RWPE2 (cell line): ENCODE results near the gene RAB39A.

Experiments
- ATAC-seq: fragments of 200-7000 bp; cut with Tn5 transposase; 3 replicates; pipeline ENCODE4 v1.9.1; 2021; ENCODE audit warnings: low read depth
- DNase-seq: peaks from one replicate; pipeline ENCODE4 v3.0.0-alpha.2; 2020; ENCODE audit warnings: low spot score
- H3K27ac ChIP-seq: fragments of 450-650 bp; 2 replicates; pipeline ENCODE4 v1.5.1; 2017; ENCODE audit warnings: mild to moderate bottlenecking; ENCODE audit not compliant: poor library complexity, severe bottlenecking
- H3K27me3 ChIP-seq: fragments of 250-450 bp; sonication (Bioruptor Pico); 2 replicates; pipeline ENCODE4 v1.5.1; 2021; ENCODE audit warnings: mild to moderate bottlenecking, moderate library complexity; ENCODE audit not compliant: insufficient read depth, poor library complexity, severe bottlenecking
- H3K36me3 ChIP-seq: fragments of 250-450 bp; sonication (Bioruptor Pico); 2 replicates; pipeline ENCODE4 v1.5.1; 2020; ENCODE audit warnings: low read depth, mild to moderate bottlenecking, moderate library complexity
- H3K4me1 ChIP-seq: fragments of 250-450 bp; sonication (Bioruptor Pico); 2 replicates; pipeline ENCODE4 v1.5.1; 2021; ENCODE audit warnings: mild to moderate bottlenecking, moderate library complexity; ENCODE audit not compliant: insufficient read depth, poor library complexity, severe bottlenecking
- H3K4me3 ChIP-seq: fragments of 250-450 bp; sonication (Bioruptor Pico); 2 replicates; pipeline ENCODE4 v1.5.1; 2021; ENCODE audit warnings: mild to moderate bottlenecking, moderate library complexity; ENCODE audit not compliant: severe bottlenecking
- H3K9me3 ChIP-seq: fragments of 250-450 bp; sonication (Bioruptor Pico); 2 replicates; pipeline ENCODE4 v1.5.1; 2021; ENCODE audit warnings: mild to moderate bottlenecking, moderate library complexity; ENCODE audit not compliant: severe bottlenecking
- TF ChIP-seq, protein P1 (sequence below): fragments of 450-650 bp; IDR thresholded peaks from one replicate; pipeline ENCODE4 v1.5.1; 2017; ENCODE audit warnings: mild to moderate bottlenecking, moderate library complexity; ENCODE audit not compliant: poor library complexity, severe bottlenecking

The RAB39A gene

DNA sequence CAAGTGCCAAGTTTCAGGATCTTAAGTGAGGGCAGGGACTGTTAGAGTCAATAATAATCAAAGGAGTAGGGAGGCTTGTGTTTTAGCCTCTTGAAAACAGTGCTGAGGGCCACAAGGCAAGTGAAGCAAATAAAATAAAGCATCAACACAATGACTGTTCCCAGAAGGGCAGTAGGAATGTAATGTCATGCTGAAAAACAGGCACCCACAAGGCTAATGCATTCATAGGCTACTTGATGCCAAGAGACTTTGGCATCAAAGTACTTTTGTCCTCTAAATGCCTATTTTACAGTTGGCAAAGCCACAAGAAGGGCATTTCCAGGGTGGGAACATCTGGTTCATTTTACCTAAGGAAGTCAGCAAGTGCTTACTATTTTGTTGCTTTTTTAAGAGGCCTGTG, 22.9 kb downstream of the RAB39A start:
- no peaks in the 10 kb centered on the region for H3K9me3 ChIP-seq
- no peaks in the 10 kb centered on the region for H3K27me3 ChIP-seq
- TF ChIP-seq, protein P1, sequence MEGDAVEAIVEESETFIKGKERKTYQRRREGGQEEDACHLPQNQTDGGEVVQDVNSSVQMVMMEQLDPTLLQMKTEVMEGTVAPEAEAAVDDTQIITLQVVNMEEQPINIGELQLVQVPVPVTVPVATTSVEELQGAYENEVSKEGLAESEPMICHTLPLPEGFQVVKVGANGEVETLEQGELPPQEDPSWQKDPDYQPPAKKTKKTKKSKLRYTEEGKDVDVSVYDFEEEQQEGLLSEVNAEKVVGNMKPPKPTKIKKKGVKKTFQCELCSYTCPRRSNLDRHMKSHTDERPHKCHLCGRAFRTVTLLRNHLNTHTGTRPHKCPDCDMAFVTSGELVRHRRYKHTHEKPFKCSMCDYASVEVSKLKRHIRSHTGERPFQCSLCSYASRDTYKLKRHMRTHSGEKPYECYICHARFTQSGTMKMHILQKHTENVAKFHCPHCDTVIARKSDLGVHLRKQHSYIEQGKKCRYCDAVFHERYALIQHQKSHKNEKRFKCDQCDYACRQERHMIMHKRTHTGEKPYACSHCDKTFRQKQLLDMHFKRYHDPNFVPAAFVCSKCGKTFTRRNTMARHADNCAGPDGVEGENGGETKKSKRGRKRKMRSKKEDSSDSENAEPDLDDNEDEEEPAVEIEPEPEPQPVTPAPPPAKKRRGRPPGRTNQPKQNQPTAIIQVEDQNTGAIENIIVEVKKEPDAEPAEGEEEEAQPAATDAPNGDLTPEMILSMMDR: no peak
- no peak overlapping the region for H3K4me3 ChIP-seq
- no peak overlapping the region for H3K27ac ChIP-seq
- no peaks in the 10 kb centered on the region for H3K36me3 ChIP-seq
- no peak for DNase-seq
- ATAC-seq: no peak
- H3K4me1 ChIP-seq: no peaks in the 10 kb centered on the region

DNA sequence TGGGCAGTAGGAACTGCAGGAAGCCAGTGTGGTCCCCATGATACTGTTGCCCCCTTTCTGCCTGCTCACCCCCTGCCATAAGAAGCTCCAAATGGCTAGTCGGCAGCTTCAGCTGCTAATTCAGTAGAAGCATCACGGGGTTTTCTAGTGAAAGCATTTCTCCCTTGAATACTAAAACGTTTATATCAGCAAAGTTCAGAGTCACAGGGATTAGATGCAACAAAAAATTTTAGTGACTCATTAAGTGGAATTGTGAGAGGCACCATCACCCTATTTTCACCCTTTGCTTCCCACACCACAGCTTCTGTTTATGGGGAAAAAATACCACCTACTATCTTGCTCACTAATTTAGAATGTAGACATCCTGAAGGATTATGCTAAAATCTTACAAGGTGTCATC, 25.2 kb downstream of the RAB39A start:
- DNase-seq (no peak), ATAC-seq (no peak)
- H3K4me3 ChIP-seq: no peak overlapping the region
- H3K4me1 ChIP-seq: no peaks in the 10 kb centered on the region
- H3K9me3 ChIP-seq: no peaks in the 10 kb centered on the region
- no peak overlapping the region for H3K27ac ChIP-seq
- H3K27me3 ChIP-seq: no peaks in the 10 kb centered on the region
- TF ChIP-seq, protein P1: no peak
- H3K36me3 ChIP-seq: no peaks in the 10 kb centered on the region

DNA sequence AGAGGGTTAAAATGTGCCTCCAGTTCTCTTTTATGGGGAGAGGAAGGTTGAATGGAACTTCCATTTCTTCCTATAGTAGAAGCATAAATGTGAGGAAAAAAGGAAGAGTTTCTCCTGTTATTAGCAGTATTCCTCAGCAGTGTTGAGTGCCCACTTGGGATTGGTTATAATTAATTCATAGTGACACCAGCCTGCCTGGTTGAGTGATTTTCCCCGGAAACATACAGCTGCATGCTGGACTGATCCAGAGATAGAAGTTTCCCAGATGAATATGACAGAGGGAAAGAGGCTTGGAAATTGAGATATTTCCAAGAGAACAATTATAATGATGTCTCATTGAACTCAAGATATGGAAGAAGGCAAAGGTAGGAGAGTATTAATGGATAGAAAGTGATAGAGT, 28.3 kb downstream of the RAB39A start:
- TF ChIP-seq, protein P1: no peak
- Histone ChIP-seq H3K27me3 (no peaks in the 10 kb centered on the region), H3K4me3 (no peak overlapping the region), H3K9me3 (no peaks in the 10 kb centered on the region), H3K36me3 (no peaks in the 10 kb centered on the region), H3K4me1 (no peaks in the 10 kb centered on the region), H3K27ac (no peak overlapping the region)
- no peak for DNase-seq
- no peak for ATAC-seq

DNA sequence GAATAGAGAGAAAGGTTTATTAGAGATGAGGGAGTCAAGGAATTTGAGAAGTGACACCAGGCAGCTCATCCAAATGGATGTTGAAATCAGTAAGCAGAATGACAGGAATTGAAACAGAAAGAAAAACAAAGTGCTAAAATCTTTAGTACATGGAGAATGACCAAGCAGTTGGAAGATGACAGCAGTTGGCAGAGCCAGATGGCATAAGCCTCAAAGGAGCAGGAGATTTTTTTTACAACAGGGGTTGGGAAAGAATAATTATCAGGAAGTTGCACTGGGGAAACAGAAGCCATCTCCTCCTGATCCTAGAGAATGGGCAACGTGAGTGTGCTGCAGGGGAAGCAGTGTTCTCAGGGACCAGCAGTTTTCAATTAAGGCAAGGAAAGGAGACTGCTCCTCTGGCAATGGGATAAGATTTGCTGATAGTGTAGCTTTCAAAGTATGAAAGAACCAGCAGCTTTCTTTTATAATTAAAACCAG, 28.9 kb downstream of the RAB39A start:
- no peak overlapping the region for H3K4me3 ChIP-seq
- H3K27me3 ChIP-seq: no peaks in the 10 kb centered on the region
- no peak overlapping the region for H3K27ac ChIP-seq
- TF ChIP-seq, protein P1: no peak
- H3K4me1 ChIP-seq: no peaks in the 10 kb centered on the region
- no peaks in the 10 kb centered on the region for H3K9me3 ChIP-seq
- H3K36me3 ChIP-seq: no peaks in the 10 kb centered on the region
- ATAC-seq: no peak
- DNase-seq: no peak

DNA sequence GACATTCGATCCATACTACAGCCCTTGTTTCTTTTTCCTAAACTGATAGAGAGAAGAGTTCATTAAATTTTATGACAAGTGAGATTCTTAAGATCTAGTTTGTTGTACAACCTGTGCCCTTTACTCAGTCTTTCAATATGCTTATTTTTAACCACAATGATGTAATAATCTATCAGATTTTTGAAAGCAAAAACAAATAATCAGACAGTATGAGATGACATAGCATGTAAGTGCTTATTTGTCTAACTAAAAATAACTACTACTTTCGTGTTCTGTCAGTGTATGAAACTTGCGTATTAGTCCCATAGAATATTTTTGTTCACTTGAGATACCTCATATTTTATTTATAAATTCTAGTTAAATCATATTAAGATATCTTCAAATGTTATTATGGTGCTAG, 33.2 kb downstream of the RAB39A start:
- no peaks in the 10 kb centered on the region for H3K4me1 ChIP-seq
- H3K36me3 ChIP-seq: no peaks in the 10 kb centered on the region
- ATAC-seq: no peak
- TF ChIP-seq, protein P1: no peak
- no peaks in the 10 kb centered on the region for H3K9me3 ChIP-seq
- no peak overlapping the region for H3K27ac ChIP-seq
- H3K27me3 ChIP-seq: no peaks in the 10 kb centered on the region
- no peak overlapping the region for H3K4me3 ChIP-seq
- no peak for DNase-seq
